ENCODE measurements around the gene CHST11.

Gene CHST11

GRCh38 chr12:104635607-104636343 lies 179.0 kb downstream of the CHST11 start:
- DNase-seq (ENCODE audit: low read depth, low spot score): no peak
- H3K9me3 ChIP-seq (ENCODE audit: low read depth, low read length): no peaks in the 10 kb centered on the region
- no peak overlapping the region for H3K9ac ChIP-seq (ENCODE audit: insufficient read length)
- no peaks in the 10 kb centered on the region for H3K36me3 ChIP-seq (ENCODE audit: insufficient read depth, low read length)
- H3K27ac ChIP-seq: no peak overlapping the region
- no peak for TF ChIP-seq POLR2AphosphoS5 (IDR thresholded peaks at IDR 0.05; ENCODE audit: borderline replicate concordance, low read depth, low read length)
- no peak for TF ChIP-seq EZH2 (IDR thresholded peaks at IDR 0.05)
- TF ChIP-seq FOXP2 (optimal IDR thresholded peaks at IDR 0.05; ENCODE audit: control extremely low read depth, extremely low read length, insufficient read depth): no peak
- no peak overlapping the region for H3K4me3 ChIP-seq

DNA sequence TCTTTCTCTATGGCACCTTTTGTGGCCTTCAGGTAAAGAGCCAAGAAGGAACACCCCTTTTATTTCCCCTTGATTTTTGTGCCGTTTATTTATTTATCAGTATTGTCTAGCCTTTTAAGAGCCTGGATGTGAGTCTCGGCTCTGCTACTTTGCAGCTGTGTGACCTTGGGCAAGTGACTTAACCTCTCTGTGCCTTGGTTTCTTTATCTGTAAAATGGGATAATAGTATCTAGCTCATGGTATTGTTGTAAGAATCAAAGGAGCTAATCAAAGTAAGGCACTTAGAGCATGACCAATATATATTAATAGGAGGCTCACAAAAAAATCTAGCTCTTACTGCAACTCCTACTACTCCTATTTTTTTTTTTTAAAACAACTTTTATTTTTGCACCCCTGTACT lies 179.7 kb downstream of the CHST11 start:
- Histone ChIP-seq H3K9ac (ENCODE audit: insufficient read length) (no peak overlapping the region), H3K9me3 (ENCODE audit: low read depth, low read length) (no peaks in the 10 kb centered on the region), H3K4me3 (no peak overlapping the region), H3K36me3 (ENCODE audit: insufficient read depth, low read length) (no peaks in the 10 kb centered on the region), H3K27ac (no peak overlapping the region)
- no peak for DNase-seq (ENCODE audit: low read depth, low spot score)
- no peak for TF ChIP-seq POLR2AphosphoS5 (IDR thresholded peaks at IDR 0.05; ENCODE audit: borderline replicate concordance, low read depth, low read length)
- no peak for TF ChIP-seq FOXP2 (optimal IDR thresholded peaks at IDR 0.05; ENCODE audit: control extremely low read depth, extremely low read length, insufficient read depth)
- no peak for TF ChIP-seq EZH2 (IDR thresholded peaks at IDR 0.05)

DNA sequence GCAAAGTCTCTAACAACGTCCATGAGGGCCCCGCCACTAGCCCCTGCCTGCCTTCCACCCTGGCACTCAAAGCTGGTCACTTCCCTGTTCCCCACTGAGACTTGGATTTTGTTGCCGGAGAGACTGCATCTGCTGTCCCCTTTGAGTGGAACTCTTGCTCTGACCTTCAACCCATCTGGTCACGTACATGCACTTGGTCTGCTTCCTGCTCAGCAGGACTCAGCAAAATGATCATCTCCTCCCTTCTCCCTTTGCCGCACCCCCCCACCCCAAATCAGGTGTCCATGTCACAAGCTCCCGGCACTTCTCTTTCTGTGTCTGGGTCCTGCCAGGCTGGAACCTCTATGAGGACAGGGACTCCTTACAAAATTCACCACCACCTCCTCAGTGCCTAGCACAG lies 180.9 kb downstream of the CHST11 start:
- TF ChIP-seq POLR2AphosphoS5 (IDR thresholded peaks at IDR 0.05; ENCODE audit: borderline replicate concordance, low read depth, low read length): no peak
- no peak for TF ChIP-seq FOXP2 (optimal IDR thresholded peaks at IDR 0.05; ENCODE audit: control extremely low read depth, extremely low read length, insufficient read depth)
- TF ChIP-seq EZH2 (IDR thresholded peaks at IDR 0.05): no peak
- DNase-seq (ENCODE audit: low read depth, low spot score): no peak
- Histone ChIP-seq H3K4me3 (no peak overlapping the region), H3K9ac (ENCODE audit: insufficient read length) (no peak overlapping the region), H3K27ac (no peak overlapping the region), H3K9me3 (ENCODE audit: low read depth, low read length) (no peaks in the 10 kb centered on the region), H3K36me3 (ENCODE audit: insufficient read depth, low read length) (no peaks in the 10 kb centered on the region)

- Histone ChIP-seq H3K9ac (ENCODE audit: insufficient read length) (no peak overlapping the region), H3K27ac (no peak overlapping the region), H3K36me3 (ENCODE audit: insufficient read depth, low read length) (no peaks in the 10 kb centered on the region), H3K9me3 (ENCODE audit: low read depth, low read length) (no peaks in the 10 kb centered on the region), H3K4me3 (no peak overlapping the region)
- no peak for DNase-seq (ENCODE audit: low read depth, low spot score)
- TF ChIP-seq POLR2AphosphoS5 (IDR thresholded peaks at IDR 0.05; ENCODE audit: borderline replicate concordance, low read depth, low read length): no peak
- no peak for TF ChIP-seq EZH2 (IDR thresholded peaks at IDR 0.05)
- no peak for TF ChIP-seq FOXP2 (optimal IDR thresholded peaks at IDR 0.05; ENCODE audit: control extremely low read depth, extremely low read length, insufficient read depth)
Observed at GRCh38 chr12:104638218-104638850, 181.6 kb downstream of the CHST11 start.

- TF ChIP-seq FOXP2 (optimal IDR thresholded peaks at IDR 0.05; ENCODE audit: control extremely low read depth, extremely low read length, insufficient read depth) (no peak), EZH2 (IDR thresholded peaks at IDR 0.05) (no peak), POLR2AphosphoS5 (IDR thresholded peaks at IDR 0.05; ENCODE audit: borderline replicate concordance, low read depth, low read length) (no peak)
- Histone ChIP-seq H3K27ac (no peak overlapping the region), H3K9ac (ENCODE audit: insufficient read length) (no peak overlapping the region), H3K36me3 (ENCODE audit: insufficient read depth, low read length) (no peaks in the 10 kb centered on the region), H3K4me3 (no peak overlapping the region), H3K9me3 (ENCODE audit: low read depth, low read length) (no peaks in the 10 kb centered on the region)
- DNase-seq (ENCODE audit: low read depth, low spot score): no peak
Observed at GRCh38 chr12:104638851-104639240, 182.1 kb downstream of the CHST11 start.

GRCh38 chr12:104640956-104641355 lies 184.2 kb downstream of the CHST11 start:
- Histone ChIP-seq H3K4me3 (no peak overlapping the region), H3K9ac (ENCODE audit: insufficient read length) (no peak overlapping the region), H3K9me3 (ENCODE audit: low read depth, low read length) (no peaks in the 10 kb centered on the region), H3K27ac (no peak overlapping the region), H3K36me3 (ENCODE audit: insufficient read depth, low read length) (no peaks in the 10 kb centered on the region)
- no peak for TF ChIP-seq FOXP2 (optimal IDR thresholded peaks at IDR 0.05; ENCODE audit: control extremely low read depth, extremely low read length, insufficient read depth)
- TF ChIP-seq EZH2 (IDR thresholded peaks at IDR 0.05): no peak
- no peak for TF ChIP-seq POLR2AphosphoS5 (IDR thresholded peaks at IDR 0.05; ENCODE audit: borderline replicate concordance, low read depth, low read length)
- DNase-seq (ENCODE audit: low read depth, low spot score): no peak

DNA sequence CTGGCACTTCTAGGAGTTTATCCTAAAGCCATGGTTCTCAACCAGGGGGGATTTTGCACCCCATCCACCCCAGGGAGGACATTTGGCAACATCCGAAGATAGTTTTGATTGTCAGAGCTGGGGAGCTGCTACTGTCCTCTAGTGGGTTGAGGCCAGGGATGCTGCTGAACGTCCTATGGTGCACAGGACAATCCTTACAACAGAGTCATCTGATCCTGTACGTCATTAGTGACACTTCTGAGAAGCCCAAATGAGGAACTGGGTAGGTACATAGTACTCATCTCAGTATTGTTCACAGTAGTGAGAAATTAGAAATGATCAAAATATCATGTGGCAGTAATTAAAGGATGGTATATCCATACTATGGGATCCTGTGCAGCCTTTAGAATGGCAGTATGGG lies 185.1 kb downstream of the CHST11 start:
- Histone ChIP-seq H3K36me3 (ENCODE audit: insufficient read depth, low read length) (no peaks in the 10 kb centered on the region), H3K27ac (no peak overlapping the region)

DNA sequence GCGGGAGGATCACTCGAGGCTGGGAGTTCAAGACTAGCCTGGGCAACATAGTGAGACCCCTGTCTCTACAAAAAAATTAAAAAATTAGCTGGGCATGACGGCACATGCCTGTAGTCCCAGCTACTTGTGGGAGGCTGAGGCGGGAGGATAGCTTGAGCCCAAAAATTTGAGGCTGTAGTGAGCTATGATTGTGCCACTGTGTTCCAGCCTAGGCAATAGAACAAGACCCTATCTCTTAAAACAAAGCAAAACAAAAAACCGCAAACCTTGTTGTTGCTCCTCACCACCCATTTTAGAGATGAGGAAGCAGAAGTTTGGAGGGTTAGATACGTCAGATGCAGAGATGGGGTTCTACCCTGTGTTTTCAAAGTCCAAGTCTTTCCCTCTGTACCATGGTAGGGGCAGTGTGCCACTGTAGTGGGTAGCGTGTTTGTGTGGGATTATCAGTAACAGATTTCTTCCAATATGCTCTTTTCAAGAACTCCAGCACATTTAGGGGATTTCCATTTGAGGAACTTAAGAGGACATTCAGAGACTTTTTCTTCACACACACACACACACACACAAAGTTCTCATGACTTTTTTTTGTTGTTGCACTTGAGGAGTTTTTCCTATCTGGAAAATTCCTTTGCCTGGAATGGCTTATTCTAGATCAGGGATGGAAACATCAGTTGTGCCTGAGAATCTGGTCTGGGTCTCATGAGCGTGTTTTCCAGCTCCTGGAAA lies 186.5 kb downstream of the CHST11 start:
- TF ChIP-seq EZH2 (IDR thresholded peaks at IDR 0.05): no peak
- no peak for TF ChIP-seq FOXP2 (optimal IDR thresholded peaks at IDR 0.05; ENCODE audit: control extremely low read depth, extremely low read length, insufficient read depth)
- no peak for TF ChIP-seq POLR2AphosphoS5 (IDR thresholded peaks at IDR 0.05; ENCODE audit: borderline replicate concordance, low read depth, low read length)
- Histone ChIP-seq H3K27ac (no peak overlapping the region), H3K4me3 (no peak overlapping the region), H3K9ac (ENCODE audit: insufficient read length) (no peak overlapping the region), H3K36me3 (ENCODE audit: insufficient read depth, low read length) (no peaks in the 10 kb centered on the region), H3K9me3 (ENCODE audit: low read depth, low read length) (no peaks in the 10 kb centered on the region)
- DNase-seq (ENCODE audit: low read depth, low spot score): no peak

More for the DNA sequence above, 185.1 kb downstream of the CHST11 start:
- DNase-seq (ENCODE audit: low read depth, low spot score): no peak
- Histone ChIP-seq H3K9ac (ENCODE audit: insufficient read length) (no peak overlapping the region), H3K9me3 (ENCODE audit: low read depth, low read length) (no peaks in the 10 kb centered on the region), H3K4me3 (no peak overlapping the region)
- TF ChIP-seq POLR2AphosphoS5 (IDR thresholded peaks at IDR 0.05; ENCODE audit: borderline replicate concordance, low read depth, low read length) (no peak), FOXP2 (optimal IDR thresholded peaks at IDR 0.05; ENCODE audit: control extremely low read depth, extremely low read length, insufficient read depth) (no peak)
